Endothelial cell of hepatic sinusoid (primary cell): Measurements from ENCODE around the gene LIPG.

Source experiments
- in situ Hi-C: cut with HindIII; loops from 2 replicates; pipeline ENCODE4 v1.10.0; 2017; ENCODE audit warnings: low sequenced_read_pairs

The LIPG gene

DNA sequence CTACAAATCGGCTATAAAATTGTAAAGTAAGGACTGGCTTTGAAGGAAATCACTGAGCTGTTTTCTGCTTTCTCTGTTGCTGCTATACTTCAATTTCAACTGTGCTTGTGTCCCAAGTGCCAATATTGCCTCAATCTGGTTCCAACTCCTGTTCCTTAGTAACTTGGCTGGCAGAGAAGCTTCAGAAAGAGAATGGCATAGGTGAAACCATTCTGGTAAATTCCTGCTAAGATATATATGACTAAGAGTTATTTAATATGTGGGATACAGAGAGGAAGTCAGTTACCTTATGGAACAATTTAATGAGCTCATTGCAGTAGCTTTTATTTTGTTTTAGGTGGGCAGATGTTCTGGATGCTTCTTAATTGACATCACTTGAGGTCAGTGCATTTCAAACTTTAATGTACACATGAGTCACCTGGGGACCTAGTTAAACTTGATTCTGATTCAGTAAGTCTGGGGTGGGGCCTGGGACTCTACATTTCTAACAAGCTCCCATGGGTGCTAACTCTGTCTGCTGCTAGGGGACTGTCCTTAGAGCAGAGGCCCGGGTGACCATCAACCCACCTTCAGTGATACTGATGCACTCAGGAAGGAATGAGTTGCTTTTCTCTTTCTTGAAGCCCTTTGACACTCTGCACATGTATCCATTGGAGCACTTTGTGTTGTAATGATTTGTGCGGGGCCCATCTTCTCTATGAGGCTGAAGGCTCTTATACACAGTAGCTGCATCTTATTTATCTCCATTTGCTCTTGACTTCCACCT is 47.6 kb downstream of the LIPG start:
- in situ Hi-C loops: no loop called here

DNA sequence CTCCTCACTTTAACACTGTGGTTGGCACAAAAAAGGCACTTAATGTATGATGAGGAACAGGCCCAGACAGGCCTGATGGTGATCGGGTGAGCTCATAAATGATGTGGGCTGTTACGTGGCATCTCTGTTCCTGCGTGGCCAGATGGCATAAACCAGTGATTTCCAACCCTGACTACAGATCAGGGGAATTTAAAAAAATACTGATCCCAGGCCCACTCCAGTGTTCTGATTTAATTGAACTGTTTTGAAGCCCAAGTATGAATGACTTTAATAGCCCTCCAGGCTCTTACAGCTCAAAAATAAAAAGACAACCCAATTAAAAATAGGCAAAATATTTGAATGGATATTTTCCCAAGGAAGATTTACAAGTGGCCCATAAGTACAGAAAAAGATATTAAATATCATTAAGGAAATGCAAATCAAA is 48.2 kb downstream of the LIPG start:
- in situ Hi-C loops: no loop called here

DNA sequence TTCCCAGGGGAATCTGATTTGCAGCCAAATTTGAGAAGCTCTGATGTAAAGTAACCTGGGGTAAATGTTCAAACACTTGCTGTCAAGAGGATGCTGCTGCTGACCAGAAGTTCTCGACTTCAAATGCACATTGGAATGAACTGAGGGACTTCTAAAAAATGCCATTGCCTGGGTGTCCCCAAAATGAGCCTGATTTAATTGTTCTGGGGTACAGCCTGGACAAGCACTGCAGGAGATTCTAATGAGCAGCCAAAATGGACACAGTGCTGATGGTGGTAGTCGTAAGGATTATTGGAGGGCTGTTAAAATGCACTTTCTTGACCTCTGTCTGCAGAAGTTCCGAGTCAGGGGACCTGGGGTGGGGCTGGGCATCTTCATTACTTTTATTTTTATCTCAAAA is 49.5 kb downstream of the LIPG start:
- in situ Hi-C loops: no loop called here

DNA sequence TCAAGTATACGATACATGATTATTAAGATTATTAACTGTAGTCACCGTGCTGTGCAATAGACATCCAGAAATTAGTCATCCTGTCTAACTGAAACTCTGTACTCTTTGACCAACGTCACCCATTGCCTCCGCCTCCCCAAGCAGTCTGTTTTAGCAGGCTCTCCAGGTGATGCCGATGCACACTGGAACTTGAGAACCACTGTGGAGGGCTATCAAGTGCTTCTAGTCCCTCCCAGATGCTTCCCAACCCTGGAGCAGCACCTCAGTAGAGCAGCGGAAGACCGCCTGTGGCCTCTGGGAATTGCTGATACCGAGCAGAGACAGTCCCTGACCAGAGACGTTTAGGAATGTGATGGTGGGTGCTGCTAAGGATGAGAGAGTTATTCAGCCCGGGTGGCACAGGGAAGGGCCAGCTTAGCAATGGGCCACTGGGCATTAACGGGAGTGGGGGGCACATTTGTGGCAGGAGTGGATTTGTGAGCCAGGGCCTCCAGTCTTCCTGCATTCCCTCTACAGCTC is 50.7 kb downstream of the LIPG start:
- in situ Hi-C loops: no loop called here

DNA sequence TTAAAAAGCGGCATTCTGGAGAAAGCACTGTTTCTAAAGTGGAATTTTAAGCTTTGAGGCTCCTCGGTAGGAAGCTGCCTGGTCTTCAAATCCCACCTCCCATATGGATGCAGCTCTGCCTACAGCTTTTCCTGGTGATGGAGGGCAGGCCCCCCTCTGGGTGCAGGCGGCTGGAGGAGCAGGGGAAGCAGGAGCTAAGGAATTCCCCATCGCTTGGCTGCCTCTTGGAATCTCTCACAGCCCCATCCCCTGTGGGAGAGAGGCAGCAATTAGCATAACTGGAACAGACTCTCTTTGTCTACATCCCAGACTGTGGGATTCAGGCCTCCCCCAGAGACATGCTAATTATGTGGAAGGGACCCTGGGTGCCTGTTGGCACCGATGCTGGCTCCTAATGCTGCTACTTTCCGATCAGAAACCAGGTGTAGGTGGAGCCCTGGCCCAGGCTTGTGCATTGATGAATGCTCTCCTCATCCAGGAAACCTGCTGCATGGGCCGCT is 51.3 kb downstream of the LIPG start:
- in situ Hi-C loops: no loop called here

DNA sequence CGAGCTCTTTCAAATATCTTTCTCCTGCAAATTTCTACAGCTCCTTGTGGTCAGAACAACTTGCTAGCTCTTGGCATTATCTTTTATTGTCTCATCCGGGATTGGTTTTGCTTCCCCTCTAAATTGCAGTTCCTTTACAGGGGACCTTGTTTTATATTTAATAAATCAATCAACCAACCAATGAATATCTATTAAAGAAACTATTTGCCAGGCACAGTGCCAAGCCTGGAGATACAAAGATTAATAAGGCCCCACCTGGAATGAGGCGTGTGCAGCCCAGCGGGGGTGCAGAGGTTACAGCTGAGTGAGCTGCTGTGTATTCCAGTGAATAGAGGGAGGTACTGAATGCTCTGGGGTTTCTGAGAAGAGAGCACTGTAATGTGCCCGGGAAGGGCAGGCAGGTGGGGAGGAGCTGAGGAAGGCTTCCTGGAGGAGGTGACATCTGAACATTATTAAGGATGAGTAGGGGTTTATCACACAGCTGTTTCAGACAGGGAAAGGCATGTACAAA is 51.8 kb downstream of the LIPG start:
- in situ Hi-C loops: no loop called here

DNA sequence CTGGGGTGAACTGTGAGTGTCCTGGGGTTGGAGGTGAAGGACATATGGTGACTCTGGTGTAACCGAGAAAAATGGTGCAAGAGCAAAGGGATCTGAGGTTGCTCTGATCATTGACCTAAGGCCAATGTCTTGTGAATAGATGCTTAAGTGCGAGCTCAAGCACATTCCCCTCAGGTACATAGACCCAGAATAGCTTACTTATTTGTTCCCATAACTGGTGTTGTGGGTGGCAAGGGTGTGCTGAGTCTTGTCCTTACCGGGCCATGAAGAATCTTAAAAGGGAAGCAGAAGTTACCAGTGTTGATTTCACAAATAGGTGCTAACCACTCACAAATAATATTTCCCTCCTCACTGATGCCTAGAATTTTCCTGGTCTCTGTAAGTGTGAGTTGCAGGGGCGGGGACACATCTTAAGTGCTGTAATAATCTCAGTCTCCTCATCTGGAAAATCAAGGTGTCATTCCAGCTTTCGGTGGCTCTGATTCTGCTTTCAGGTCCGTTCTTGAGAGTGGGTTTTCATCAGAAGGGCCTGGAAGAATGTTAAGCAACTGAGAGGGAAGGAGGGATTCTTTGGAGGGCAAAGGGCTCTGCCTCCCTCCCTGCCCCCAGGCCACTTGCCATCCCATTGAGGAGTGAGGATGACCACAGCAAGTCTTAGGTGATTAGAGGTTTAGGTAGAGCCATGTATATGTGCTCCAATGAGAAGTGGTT is 54.9 kb downstream of the LIPG start:
- in situ Hi-C loops: no loop called here

DNA sequence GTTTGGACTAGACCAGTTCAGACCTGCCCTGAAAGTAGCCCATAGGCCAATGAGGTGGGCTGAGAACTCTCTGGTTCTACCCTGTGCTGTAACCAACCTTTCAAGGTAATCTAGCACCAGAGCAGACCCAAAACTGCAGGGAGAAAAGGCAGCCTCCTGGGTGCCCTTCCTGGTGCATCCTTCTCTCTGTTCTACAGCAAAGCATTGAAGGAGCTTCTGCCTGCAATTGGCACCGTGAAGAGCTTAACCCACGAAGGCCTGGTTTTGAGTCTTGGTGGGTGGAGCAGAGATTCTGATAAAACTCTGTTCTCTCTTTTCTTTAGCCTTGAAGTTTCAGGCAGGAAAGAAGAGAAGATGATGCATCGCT is 55.5 kb downstream of the LIPG start:
- in situ Hi-C loops: no loop called here

DNA sequence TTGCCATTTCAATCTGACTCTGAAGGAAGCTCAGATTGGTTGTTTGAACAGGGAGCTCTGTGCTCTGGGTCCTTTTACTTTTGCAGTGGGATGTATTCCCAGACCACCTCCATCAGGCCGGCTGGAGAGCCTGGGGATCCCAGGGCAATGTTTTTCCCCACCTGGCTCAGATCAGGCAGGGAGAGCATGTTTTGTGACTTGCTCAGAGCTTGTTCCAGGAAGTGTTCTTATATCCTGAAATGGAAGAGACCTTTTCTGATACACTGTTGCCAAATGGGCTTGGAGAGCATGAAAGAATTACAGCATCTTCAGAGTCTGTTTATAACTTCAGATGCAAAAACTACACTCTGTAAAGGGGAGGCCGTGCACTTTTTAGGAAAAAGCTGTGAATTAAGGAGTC is 56.0 kb downstream of the LIPG start:
- in situ Hi-C loops: no loop called here

DNA sequence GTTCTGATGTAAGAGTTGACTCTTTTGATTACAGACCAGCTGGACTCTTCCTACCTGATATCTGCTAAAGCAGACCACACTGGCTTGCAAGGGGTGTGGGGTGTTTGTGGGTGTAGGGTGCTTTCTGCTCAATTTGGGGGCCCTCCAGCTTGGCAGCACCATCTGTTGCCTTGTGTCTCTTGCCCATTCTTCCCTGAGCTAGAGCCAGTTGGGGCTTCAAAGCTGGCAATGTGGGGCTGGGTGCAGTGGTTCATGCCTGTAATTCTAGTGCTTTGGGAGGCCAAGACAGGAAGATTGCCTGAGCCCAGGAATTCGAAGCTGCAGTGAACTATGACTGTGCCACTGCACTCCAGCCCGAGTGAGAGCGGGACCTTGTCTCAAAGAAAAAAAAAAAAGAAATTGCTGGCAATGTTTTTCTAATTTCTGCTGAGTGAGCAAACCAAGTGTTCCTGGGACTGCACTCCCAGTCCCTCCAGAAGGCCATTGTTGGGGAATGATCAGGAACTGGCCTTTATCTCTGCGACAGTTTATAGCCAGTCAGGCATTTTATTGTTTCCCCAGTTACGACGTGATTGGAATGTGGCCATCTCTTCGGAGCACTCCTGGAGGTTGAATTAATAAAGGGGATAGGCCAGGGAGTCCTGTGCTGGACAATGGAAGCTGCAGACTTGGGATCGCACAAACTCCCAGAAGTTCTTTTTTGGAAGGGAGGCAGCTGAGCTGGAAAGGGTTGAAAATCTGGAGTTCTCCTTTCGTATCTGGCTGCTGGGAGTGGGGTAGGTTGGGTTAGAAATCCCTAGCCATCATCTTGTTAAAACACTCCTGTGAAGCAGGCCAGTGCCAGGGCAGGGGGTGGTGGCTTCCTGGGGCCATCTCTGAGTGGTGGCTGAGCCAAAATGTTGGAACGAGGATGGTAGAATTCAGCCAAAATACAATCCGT is 57.2 kb downstream of the LIPG start:
- in situ Hi-C loops: no loop called here

DNA sequence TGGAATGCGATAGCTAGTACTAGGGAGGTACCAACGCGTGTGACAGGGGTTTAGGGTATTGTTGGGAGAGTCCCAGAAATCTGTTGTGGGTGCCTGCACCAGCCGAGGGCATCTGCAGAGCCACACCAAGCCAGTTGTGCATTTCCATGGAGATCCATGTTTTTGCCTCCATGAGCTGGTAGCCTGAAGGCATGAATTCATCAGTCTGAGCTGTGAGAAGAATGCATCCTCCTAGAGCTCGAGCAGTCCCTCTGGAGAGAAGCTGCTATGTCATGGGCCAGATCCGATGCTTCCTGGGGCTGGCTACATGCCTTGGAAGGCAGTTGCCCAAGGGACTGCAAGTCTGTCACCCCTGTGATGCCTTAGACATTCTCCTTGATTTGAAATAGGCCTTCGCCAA is 57.9 kb downstream of the LIPG start:
- in situ Hi-C loops: no loop called here

DNA sequence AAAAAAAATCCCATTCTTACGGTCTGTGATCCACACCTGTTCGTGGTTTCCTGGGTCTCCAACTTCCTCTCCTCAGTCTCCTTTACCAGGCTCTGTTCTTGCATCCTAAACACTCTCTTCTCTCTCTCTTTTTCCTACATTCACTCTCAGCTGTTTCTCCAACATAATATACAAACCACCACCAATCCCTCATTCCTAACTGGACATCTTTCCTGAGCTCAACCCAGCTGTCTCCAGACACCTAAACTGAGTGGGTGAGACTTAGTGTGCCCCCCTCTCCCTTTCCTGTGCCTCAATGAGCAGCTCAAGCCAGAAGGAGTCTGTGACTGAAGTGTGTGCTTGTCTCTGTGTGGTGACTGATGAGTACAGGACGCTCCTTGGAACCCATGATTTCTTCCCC is 59.4 kb downstream of the LIPG start:
- in situ Hi-C loops: no loop called here

DNA sequence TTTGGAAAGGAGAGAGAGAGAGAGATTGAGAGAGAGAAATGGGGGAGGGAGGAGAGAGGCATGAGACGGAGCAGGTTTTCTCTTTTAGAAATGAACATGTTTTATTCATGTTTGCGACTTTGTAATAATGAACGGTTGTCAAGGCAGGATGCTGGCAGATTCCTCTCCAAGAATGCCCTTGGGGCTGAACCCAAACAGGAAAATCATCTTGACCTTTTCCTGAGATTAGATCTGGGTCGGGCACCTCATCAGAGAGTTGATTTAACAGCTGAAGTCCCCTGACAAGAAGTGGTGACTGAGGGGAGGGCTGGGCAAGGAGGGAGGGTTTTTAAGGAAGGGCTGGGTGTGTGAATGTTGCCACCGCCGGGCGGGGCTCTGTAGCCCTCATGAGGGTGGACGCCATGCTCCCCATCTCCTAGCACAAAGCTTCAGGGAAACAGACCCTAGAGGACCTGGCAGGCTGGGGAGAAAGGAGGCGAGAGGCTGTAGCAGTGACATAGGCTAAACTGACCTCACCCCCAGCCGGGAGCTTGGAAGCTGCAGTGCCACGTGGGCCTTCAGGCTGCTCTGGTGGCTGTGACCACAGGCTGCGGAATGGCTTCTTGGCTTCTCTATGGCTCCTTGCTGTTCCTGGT is 60.0 kb downstream of the LIPG start:
- in situ Hi-C loops: no loop called here

DNA sequence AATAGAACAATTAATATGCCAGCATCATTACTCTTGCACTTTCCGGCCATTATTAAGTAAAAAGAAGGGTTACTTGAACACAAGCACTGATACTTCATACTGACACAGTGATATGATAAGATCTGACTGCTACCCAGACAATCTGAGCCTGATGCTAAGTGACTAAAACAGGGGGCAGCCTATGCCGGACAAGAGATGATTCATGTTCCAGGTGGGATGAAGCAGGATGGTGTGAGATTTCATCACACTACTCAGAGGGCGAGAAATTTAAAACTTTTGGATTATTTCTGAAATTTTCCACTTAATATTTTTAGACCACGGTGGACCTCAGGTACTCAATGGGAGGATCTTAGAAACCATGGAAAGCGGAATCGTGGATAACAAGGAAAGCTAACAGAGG is 61.7 kb downstream of the LIPG start:
- in situ Hi-C loops: no loop called here

DNA sequence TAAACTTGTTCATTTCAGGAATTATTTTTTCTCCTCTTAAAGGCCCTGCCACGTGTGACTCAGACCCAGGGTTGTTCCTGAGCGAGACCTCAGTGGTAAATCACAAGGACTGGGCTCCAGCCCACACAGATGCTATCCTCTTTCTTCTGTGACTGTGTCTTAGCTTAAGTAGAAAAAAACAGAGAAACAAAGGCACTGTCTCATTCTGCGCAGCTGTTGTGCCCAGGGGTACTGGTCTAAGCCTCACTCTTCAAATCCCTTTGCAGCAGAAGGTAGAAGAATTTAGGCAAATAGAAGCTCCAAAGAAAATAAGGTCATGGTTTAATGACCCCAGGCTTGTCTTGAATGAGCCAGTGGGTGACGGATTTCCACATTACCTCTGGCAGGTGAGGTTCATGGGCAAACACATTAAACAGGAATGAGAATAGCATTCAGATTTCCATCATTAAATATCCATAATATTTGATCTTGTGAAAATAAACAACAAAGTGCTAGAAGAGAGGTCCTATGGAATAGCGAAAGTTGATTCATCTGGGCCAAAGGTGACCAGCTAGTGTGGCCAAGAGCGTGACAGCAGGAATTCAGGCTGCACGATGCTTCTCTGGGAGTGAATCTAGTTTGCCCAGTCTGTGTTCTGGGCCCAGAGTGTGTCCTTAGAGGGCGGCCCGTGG is 63.3 kb downstream of the LIPG start:
- in situ Hi-C loops: loop anchor here (5.0 kb wide), 2 partner anchors 57 to 97 kb away; no protein-coding TSS in a partner anchor

DNA sequence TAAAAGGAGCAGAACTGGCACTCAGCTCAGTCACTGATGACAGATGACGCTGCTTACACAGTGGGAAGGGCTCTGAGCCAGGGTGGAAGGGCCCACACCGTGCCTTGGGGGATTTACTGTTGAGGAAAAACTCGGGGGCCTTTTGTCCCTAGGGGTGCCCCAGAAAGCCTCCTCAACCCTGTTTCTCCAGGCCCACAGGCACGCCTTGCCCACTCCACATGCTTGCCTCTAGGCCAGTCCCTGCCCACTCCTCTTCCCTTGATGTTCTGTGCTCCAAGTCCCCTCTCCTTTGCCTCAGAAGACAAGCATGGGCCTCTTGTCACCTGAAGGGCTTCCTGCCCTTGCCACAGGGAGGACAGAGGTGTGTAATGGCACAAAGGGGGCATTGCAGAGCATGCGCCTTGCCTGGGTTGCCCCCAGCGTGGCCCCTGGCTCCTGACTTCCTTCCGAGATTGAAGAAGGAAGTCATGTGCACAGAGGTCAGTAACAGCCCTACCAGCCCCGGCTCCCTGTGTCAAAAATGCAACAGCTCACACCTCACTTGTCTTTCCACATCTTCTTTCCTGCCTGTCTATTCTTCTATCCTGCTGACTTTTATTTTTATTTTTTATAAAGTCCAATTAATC is 65.1 kb downstream of the LIPG start:
- in situ Hi-C loops: loop anchor here (5.0 kb wide), 2 partner anchors 55 to 95 kb away; no protein-coding TSS in a partner anchor

DNA sequence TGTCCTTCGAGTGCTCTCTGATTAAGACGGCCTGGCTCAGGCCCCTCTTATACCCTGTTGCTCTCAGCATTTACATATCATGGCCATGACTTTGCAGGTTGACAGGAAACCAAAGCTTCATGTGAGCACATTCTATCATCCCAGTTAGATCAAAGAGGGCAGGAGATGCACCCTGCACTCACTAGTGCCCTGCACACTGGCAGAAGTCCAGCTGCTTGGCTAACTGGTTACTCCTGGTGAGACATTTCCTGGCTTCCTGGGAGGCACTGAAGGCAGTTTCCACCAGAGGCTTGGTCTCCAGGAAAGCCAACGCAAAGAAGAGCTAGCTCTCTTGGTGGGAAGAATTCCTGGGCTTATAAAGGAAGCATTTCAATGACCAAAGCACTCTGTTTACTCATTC is 66.3 kb downstream of the LIPG start:
- in situ Hi-C loops: loop anchor here (5.0 kb wide), 2 partner anchors 54 to 94 kb away; no protein-coding TSS in a partner anchor

DNA sequence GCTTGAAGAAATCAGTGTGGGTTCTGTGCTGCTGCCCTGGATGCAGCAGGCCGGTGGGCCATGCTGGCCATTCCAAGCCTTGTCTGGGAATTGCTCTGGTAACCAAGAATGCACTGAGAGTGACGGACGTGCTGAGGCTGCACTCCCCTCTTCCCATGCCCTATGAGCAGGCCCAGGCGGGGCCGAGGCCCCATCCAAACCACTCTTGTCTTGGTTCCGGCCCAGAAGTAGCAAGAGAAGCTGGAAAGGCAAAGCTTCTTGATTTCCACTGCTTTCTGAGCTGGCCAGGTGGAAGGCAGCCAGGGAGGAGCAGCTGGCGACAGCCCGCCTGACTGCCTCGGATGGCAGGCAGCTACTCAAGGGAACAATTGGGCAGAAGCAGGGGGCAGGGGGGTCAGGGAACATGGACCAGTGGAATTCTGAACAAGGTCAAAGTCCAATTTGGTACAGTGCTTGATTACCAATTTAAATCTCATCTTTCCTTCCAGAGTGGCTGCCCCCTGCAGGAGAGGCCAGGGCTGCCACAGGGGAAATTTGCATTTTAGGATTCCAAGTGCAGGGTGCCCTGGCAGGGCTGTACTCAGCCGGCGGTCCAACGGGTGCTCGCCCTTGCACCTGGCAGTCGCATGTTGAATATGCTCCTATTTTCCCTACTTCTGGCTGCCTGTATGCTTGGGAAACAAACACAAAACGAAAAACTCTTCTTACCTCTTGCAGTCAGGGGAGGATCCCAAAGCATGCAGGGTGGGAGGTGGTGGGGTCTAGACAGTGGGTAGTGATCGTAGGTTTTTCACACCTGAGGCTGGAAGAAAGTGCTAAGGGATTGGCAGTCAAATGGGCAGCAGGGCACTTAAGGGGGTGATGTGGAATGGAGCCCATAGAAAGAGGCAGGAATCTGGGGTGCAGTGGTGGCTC is 67.3 kb downstream of the LIPG start:
- in situ Hi-C loops: loop anchor here (5.0 kb wide), 2 partner anchors 53 to 93 kb away; no protein-coding TSS in a partner anchor
